ENCODE results near the gene RERE. TPM values are rescaled to one million over a fixed set of nuclear protein-coding genes. Genes with fewer than 3 reads are reported as not detected.

The RERE gene
- total RNA-seq, 2 donors from 2014 or later: 74.5 to 128 TPM

DNA sequence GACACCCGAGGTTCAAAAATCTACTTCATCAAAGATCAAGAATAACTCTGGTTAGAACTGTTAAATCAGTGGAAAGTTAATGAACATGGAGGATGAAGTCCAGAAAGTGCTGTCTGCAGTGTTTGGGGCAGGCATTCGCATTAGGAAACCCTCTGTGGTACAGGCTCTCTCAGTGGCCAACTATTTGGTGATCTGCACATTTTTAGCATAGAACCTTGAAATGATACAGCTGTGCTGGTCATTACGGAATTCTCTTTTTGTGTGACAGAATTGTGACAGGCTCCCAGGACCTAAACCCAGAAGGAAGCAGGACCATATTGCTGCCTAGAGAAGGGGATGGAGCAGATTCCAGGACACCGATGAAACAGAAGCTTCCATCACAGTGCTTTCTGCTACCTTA is 410.5 kb downstream of the RERE start:
- Histone ChIP-seq H3K36me3 (replicated peaks in 1 of 2; ENCODE audit: insufficient read depth in 1 of 2, low read depth in 2 of 2) (no peaks in the 10 kb centered on the region), H3K27ac (peak overlapping the region; percentile 48 to 80 (median 72)), H3K4me1 (peaks cover 59% of the 10 kb centered on the region), H3K4me3 (no peak overlapping the region), H3K27me3 (no peaks in the 10 kb centered on the region), H3K9me3 (no peaks in the 10 kb centered on the region)
- DNase-seq: no peak
- intact Hi-C loops (cut with DNase I): no loop called here
- no peak for ATAC-seq
- 71 to 75% methylated on average over 4 of the region's 4 CpGs for WGBS, 2 donors
- TF ChIP-seq, protein P1, sequence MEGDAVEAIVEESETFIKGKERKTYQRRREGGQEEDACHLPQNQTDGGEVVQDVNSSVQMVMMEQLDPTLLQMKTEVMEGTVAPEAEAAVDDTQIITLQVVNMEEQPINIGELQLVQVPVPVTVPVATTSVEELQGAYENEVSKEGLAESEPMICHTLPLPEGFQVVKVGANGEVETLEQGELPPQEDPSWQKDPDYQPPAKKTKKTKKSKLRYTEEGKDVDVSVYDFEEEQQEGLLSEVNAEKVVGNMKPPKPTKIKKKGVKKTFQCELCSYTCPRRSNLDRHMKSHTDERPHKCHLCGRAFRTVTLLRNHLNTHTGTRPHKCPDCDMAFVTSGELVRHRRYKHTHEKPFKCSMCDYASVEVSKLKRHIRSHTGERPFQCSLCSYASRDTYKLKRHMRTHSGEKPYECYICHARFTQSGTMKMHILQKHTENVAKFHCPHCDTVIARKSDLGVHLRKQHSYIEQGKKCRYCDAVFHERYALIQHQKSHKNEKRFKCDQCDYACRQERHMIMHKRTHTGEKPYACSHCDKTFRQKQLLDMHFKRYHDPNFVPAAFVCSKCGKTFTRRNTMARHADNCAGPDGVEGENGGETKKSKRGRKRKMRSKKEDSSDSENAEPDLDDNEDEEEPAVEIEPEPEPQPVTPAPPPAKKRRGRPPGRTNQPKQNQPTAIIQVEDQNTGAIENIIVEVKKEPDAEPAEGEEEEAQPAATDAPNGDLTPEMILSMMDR (IDR thresholded peaks at IDR 0.05): no peak
- no peak for TF ChIP-seq POLR2A (IDR thresholded peaks at IDR 0.05)

DNA sequence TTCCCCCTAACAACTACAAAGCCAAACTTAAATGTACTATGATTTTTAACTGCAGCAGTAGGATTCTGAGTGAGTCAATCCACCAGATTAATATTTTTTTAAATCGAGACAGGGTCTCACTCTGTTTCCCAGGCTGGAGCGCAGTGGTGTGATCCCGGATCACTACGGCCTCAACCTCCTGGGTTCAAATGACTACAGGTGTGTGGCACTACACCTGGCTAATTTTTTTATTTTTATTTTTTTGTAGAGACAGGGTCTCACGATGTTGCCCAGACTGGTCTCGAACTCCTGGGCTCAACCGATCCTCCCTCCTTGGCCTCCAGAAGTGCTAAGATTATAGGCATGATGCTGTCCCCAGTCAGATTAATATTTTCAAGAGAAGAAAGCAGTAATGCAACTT is 411.4 kb downstream of the RERE start:
- Histone ChIP-seq H3K36me3 (replicated peaks in 1 of 2; ENCODE audit: insufficient read depth in 1 of 2, low read depth in 2 of 2) (no peaks in the 10 kb centered on the region), H3K9me3 (no peaks in the 10 kb centered on the region), H3K27ac (peak overlapping the region in 2 of 4 donors; percentile 79 to 80), H3K27me3 (no peaks in the 10 kb centered on the region), H3K4me3 (no peak overlapping the region), H3K4me1 (peaks cover 50% of the 10 kb centered on the region)
- DNase-seq: no peak
- WGBS, 2 donors: 94 to 95% methylated on average over 7 of the region's 7 CpGs
- ATAC-seq: no peak
- TF ChIP-seq, protein P1 (IDR thresholded peaks at IDR 0.05): no peak
- no peak for TF ChIP-seq POLR2A (IDR thresholded peaks at IDR 0.05)
- intact Hi-C loops (cut with DNase I): no loop called here

DNA sequence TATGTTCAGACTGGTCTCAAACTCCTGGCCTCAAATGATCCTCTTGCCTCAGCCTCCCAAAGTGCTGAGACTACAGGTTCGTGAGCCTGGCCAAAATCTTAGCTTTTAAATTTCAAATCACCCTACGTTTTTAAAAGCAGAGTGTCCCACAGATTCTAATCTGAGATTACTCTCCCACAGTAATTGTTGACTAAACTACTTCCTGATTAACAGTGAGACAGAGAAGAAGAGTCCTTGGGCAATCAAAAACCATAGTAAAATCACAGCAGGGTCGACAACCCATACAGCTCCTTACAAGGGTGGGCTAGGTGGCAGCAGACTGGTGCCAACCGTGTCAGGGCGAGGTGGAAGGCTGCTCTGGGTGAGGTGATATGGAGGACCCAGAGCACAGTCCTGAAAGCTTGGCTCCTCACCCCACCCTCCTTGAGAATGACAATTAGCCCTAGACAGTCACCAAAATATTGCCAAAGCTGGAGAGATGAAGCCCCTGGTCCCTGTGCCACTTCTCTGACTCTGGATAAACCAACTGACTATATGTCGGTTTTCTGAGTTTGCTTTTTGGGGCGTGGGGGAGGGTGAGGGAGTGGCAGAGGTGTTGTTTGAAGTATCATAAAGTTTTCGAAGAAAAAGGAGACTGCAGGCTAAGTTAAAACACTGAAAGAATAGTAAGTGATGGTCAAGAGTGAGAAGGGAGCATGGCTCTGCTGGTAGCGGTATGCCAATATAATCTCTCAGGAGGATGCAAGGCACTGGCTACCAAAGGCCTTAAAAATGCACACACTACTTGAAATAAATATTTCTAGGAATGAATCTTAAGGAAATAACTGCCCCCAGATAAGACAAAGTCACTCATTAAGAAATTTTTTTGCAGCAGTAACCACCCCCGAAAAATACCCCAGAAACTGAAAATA is 412.7 kb downstream of the RERE start:
- 84 to 85% methylated on average over 10 of the region's 10 CpGs for WGBS, 2 donors

DNA sequence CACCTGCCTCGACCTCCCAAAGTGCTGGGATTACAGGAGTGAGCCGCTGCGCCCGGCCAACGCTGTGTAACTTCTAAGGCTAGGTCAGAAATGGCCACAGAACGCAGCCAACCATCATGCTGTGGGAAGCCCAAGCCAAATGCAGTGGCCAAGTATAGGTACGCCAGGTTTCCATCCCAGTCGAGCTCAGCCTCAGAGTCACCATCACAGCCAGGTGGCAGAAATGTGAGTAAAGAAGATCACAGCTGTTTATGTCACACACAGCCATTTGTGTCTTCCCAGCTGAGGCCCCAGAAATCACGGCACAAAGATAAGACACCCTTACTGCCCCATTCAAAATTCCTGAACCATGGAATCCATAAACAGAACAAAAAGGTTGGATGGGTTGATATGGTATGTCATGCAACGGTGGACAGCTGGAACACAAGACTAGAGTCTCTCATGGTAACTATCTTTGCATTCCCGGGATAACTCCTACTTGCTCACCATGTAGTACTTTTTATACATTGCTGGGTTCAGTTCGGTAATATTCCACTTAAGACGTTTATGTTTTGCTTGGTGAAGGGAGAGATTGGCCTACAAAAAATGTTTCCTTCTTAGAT is 415.2 kb downstream of the RERE start:
- Histone ChIP-seq H3K27me3 (no peaks in the 10 kb centered on the region), H3K4me3 (no peak overlapping the region), H3K4me1 (peaks cover 28% of the 10 kb centered on the region), H3K9me3 (no peaks in the 10 kb centered on the region), H3K27ac (no peak overlapping the region), H3K36me3 (replicated peaks in 1 of 2; ENCODE audit: insufficient read depth in 1 of 2, low read depth in 2 of 2) (no peaks in the 10 kb centered on the region)
- intact Hi-C loops (cut with DNase I): no loop called here
- no peak for TF ChIP-seq POLR2A (IDR thresholded peaks at IDR 0.05)
- TF ChIP-seq, protein P1 (IDR thresholded peaks at IDR 0.05): no peak
- no peak for DNase-seq
- ATAC-seq: no peak
- 88 to 91% methylated on average over 6 to 12 of the region's 13 CpGs for WGBS, 2 donors

More for the DNA sequence above, 412.7 kb downstream of the RERE start:
- Histone ChIP-seq H3K27ac (peak overlapping the region in 2 of 4 donors; percentile 34 to 51), H3K4me3 (no peak overlapping the region), H3K4me1 (peaks cover 37% of the 10 kb centered on the region), H3K36me3 (replicated peaks in 1 of 2; ENCODE audit: insufficient read depth in 1 of 2, low read depth in 2 of 2) (no peaks in the 10 kb centered on the region), H3K9me3 (no peaks in the 10 kb centered on the region), H3K27me3 (no peaks in the 10 kb centered on the region)
- intact Hi-C loops (cut with DNase I): no loop called here
- TF ChIP-seq, protein P1 (IDR thresholded peaks at IDR 0.05): no peak
- TF ChIP-seq POLR2A (IDR thresholded peaks at IDR 0.05): no peak
- DNase-seq (no peak), ATAC-seq (no peak)

All from body of pancreas (tissue), 4 donors.